ENCODE results near the gene ZBED1. TPM values are rescaled to one million over a fixed set of nuclear protein-coding genes. Genes with fewer than 3 reads are reported as not detected.

Gene ZBED1
- total RNA-seq, 2 donors from 2014 or later, result 39.7 to 54.5 TPM

- Histone ChIP-seq H3K36me3 (no peaks in the 10 kb centered on the region), H3K9me3 (no peaks in the 10 kb centered on the region), H3K4me3 (no peak overlapping the region), H3K27me3 (replicated peaks; ENCODE audit: insufficient read depth) (no peaks in the 10 kb centered on the region), H3K4me1 (ENCODE audit: control insufficient read depth in 1 of 2, low read depth in 2 of 2) (no peaks in the 10 kb centered on the region), H3K27ac (no peak overlapping the region)
- ATAC-seq (ENCODE audit: insufficient number of reproducible peaks, low FRiP score, low read depth) (no peak), DNase-seq (ENCODE audit: low spot score) (no peak)
- TF ChIP-seq CTCF (IDR thresholded peaks at IDR 0.05), result no peak
Measured at GRCh38 chrX:2545144-2545543, 44.4 kb upstream of the ZBED1 start.

DNA sequence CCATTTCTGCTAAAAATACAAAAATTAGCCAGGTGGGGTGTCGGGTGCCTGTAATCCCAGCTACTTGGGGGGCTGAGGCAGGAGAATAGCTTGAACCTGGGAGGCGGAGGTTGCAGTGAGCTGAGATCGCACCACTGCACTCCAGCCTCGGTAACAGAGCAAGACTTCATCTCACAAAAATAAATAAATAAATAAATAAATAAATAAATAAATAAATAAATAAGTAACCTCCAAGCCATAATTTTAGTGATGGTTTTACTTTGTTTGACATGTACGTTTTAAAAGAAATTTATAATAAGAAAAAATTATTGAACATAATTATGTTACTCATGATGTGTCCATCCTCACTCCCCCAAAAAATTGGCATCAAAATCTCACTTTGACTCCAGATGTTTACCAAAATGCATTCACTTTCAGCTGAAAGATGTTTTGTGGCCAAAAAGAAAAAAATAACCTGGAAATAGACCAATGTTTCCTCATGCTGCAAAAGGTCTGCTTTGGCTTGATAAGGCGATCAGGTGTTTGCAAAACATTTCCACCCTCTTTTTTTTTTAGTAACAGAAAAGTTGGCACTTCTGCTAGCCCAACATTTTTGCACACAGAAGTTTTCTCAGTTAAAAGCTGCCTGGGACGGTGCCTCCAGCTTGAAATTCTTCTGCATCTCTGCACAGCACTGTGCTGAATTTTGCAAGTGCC, 42.2 kb upstream of the ZBED1 start:
- H3K36me3 ChIP-seq, result no peaks in the 10 kb centered on the region
- H3K9me3 ChIP-seq, result no peaks in the 10 kb centered on the region
- DNase-seq (ENCODE audit: low spot score), result no peak
- no peak overlapping the region for H3K27ac ChIP-seq
- H3K4me1 ChIP-seq (ENCODE audit: control insufficient read depth in 1 of 2, low read depth in 2 of 2), result no peaks in the 10 kb centered on the region
- no peak overlapping the region for H3K4me3 ChIP-seq
- no peak for ATAC-seq (ENCODE audit: insufficient number of reproducible peaks, low FRiP score, low read depth)
- TF ChIP-seq CTCF (IDR thresholded peaks at IDR 0.05), result no peak
- no peaks in the 10 kb centered on the region for H3K27me3 ChIP-seq (replicated peaks; ENCODE audit: insufficient read depth)

GRCh38 chrX:2541603-2542002, 40.8 kb upstream of the ZBED1 start:
- H3K36me3 ChIP-seq, result no peaks in the 10 kb centered on the region
- no peak for ATAC-seq (ENCODE audit: insufficient number of reproducible peaks, low FRiP score, low read depth)
- DNase-seq (ENCODE audit: low spot score), result no peak
- no peaks in the 10 kb centered on the region for H3K27me3 ChIP-seq (replicated peaks; ENCODE audit: insufficient read depth)
- H3K4me3 ChIP-seq, result no peak overlapping the region
- TF ChIP-seq CTCF (IDR thresholded peaks at IDR 0.05), result no peak
- H3K4me1 ChIP-seq (ENCODE audit: control insufficient read depth in 1 of 2, low read depth in 2 of 2), result no peaks in the 10 kb centered on the region
- H3K27ac ChIP-seq, result no peak overlapping the region
- H3K9me3 ChIP-seq, result no peaks in the 10 kb centered on the region

- Histone ChIP-seq H3K4me1 (ENCODE audit: control insufficient read depth in 1 of 2, low read depth in 2 of 2) (no peaks in the 10 kb centered on the region), H3K36me3 (no peaks in the 10 kb centered on the region), H3K27me3 (replicated peaks; ENCODE audit: insufficient read depth) (no peaks in the 10 kb centered on the region), H3K27ac (no peak overlapping the region), H3K9me3 (no peaks in the 10 kb centered on the region), H3K4me3 (no peak overlapping the region)
- no peak for TF ChIP-seq CTCF (IDR thresholded peaks at IDR 0.05)
- DNase-seq (ENCODE audit: low spot score) (no peak), ATAC-seq (ENCODE audit: insufficient number of reproducible peaks, low FRiP score, low read depth) (no peak)
Measured at GRCh38 chrX:2540426-2540947, 39.7 kb upstream of the ZBED1 start.

GRCh38 chrX:2539586-2539985, 38.8 kb upstream of the ZBED1 start:
- H3K27me3 ChIP-seq (replicated peaks; ENCODE audit: insufficient read depth), result no peaks in the 10 kb centered on the region
- H3K4me3 ChIP-seq, result no peak overlapping the region
- no peak overlapping the region for H3K27ac ChIP-seq
- no peaks in the 10 kb centered on the region for H3K9me3 ChIP-seq
- ATAC-seq (ENCODE audit: insufficient number of reproducible peaks, low FRiP score, low read depth), result no peak
- H3K4me1 ChIP-seq (ENCODE audit: control insufficient read depth in 1 of 2, low read depth in 2 of 2), result no peaks in the 10 kb centered on the region
- no peak for TF ChIP-seq CTCF (IDR thresholded peaks at IDR 0.05)
- no peaks in the 10 kb centered on the region for H3K36me3 ChIP-seq
- DNase-seq (ENCODE audit: low spot score), result no peak
